Fibroblast of skin of left quadriceps (primary cell): ENCODE data around the gene FAM53A.
"Not testable (repeated sequence)": the region's sequence is repeated elsewhere in the genome, so short reads cannot be mapped to it uniquely, and the experiment has no call there.

Experiments used
- DNase-seq, 2 experiments: peaks; one replicate each; pipeline ENCODE4 v3.0.0-alpha.2; 2013; ENCODE audit warnings: low read depth in 2 of 2

FAM53A gene

GRCh38 chr4:1640716-1641503 lies 43.2 kb downstream of the FAM53A start:
- not testable (repeated sequence) for DNase-seq

GRCh38 chr4:1640190-1640589 lies 43.9 kb downstream of the FAM53A start:
- no peak for DNase-seq

- no peak for DNase-seq
Observed at GRCh38 chr4:1639299-1639868, 44.7 kb downstream of the FAM53A start.

DNA sequence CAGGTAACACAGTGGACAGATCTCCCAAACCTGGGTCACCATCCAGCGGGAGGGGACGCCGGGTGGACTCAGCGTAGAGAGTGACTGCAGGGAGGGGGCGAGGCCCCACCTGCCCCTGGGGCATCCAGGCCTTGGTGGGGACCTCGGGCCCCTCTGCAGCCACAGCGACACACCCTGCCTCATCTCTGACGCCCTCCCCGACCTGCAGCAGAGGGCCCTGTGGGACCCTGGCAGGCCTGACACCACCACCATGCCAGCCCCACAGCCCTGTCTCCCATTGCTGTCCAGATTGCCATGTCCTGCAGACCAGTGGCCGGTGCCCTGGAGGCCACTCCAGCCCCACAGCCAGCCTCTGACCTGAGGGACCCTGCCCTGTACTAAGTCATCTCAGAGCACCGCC lies 45.2 kb downstream of the FAM53A start:
- DNase-seq: no peak

- DNase-seq: no peak
Observed at GRCh38 chr4:1638272-1638598, 45.9 kb downstream of the FAM53A start.

- DNase-seq: no peak
Observed at GRCh38 chr4:1637580-1638271, 46.4 kb downstream of the FAM53A start.

DNA sequence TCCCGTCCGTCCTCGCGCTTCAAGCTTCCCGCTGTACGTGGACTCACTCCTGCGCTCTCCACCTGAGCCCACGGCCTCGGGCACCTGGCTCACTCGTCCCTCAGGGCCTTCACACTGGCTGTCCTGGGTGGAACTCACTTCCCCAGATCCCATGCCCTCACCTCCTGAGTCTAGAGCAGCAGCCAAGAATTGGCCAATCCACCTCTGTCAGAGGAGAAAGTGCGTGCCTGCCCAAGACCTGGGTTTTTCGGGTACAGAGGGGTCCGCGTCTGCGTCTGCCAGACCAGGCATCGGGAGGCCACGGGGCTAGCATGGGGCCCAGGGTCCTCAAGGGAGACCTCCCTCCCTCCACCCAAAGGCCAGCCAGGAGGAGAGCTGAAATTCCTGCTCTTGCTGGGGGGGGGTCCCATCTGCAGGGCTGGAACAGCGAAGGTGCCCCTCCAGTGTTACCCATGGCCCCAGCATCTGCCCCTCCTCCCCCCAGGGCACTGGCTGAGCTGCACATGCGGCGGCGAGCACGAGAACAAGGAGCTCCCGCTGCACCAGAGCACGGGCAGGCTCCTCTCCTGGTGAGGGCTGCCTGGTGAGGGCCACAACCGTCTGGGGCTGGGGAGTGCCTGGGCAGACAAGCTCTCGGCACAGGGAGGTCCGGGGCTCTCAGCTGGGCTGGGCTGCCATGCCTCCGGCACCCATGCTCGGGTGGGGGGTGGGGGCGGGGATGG lies 47.5 kb downstream of the FAM53A start:
- DNase-seq: no peak

GRCh38 chr4:1635464-1635863 lies 48.6 kb downstream of the FAM53A start:
- no peak for DNase-seq

GRCh38 chr4:1633993-1634392 lies 50.1 kb downstream of the FAM53A start:
- no peak for DNase-seq

DNA sequence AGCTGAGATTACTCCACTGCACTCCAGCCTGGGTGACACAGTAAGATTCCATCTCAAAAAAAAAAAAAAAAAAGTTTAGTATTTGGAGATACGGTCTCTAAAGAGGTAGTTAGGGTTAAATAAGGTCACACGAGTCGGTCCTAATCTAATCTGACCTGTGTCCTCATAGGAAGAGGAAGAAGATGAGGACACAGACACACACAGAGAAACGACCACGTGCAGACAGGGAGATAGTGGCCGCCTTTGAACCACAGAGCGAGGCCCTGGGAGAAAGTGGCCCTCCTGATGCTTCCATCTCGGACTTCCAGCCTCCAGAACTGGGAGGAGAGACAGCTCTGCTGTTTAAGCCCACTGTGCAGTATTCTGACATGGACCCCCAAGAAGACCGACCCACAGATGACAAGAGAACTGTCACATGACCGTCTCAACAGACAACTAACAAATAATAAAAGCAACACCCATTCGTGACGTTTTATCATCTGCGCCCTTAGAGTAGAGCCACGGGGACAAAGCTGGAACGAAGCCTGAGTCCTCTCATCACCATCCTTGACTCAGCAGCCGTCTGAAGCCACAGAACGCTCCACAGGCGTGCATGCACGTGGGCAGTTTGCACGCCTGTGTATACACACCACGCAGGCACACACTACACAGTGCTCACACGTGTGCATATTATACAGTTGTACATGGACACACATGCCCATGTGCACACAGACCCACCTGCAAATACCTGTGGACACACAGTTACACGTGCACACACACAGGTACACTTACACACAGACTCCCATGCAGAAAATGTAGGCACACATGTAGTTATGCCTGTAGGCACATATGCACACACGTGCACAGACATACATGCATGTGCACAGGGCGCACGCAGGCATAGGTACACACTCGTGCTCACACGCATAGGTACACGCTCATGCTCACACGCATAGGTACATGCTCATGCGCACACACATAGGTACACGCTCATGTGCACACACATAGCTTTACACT lies 51.7 kb downstream of the FAM53A start:
- DNase-seq: no peak

DNA sequence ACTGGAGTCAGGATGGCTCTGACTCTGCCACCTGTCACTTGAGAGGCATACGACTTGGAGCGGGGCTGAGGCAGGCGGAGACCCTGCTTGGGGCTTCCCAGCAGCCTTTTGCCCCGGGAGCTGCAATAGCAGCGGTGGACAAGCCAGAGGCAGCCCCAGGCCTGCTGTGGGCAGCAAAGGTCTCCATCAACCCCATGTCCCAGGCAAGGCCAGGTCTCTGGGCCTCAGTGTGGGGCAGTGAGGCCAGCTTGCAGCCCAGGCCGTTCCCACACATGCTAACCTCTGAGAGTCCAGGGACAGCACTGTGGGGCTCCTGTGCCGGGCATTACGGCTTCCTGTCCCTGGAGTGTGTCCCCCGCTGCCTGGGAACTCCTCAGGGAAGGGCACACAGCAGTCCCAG lies 53.0 kb downstream of the FAM53A start:
- DNase-seq: no peak

GRCh38 chr4:1630266-1630665 lies 53.8 kb downstream of the FAM53A start:
- DNase-seq: no peak

GRCh38 chr4:1629699-1630083 lies 54.4 kb downstream of the FAM53A start:
- no peak for DNase-seq

DNA sequence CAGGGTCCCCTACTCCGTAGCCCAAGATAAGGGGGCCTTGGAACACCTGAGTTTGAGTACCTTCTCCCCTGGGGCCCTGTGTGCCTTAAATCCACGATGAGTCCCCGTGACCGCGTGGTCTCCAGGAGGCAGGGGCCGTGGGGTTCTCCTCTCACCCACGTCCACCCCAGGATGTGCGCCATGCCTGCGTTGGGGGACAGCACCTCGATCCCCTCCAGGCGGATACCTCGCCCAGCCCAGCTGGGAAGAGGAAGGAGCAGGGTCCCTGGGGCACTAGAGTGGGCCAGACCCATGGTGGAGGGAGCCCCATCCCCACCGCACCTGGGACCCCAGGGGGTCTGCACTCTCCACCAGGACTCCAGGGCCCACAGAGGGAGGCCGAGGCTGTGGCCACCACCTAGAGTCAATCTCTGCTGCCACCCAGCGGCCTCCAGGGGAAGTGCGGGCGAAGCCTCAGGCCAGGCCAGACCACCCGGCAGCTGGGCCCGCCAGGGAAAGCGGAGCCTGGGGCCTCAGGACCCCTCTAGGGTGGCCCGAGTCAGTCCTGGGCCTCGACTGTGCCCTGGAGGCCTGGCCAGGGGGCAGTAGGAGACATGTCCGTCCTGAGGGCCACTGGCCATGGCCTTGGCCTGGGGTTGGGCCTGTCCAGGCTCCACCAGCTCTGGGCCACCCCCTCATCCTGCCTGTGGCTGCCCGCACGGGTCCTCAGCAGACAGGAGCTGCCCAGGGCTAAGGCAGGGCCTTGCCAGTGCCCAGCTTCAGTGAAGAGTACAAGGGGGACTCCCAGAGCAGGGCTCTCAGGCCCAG lies 55.0 kb downstream of the FAM53A start:
- no peak for DNase-seq

- DNase-seq: no peak
Observed at GRCh38 chr4:1627417-1628313, 56.4 kb downstream of the FAM53A start.

DNA sequence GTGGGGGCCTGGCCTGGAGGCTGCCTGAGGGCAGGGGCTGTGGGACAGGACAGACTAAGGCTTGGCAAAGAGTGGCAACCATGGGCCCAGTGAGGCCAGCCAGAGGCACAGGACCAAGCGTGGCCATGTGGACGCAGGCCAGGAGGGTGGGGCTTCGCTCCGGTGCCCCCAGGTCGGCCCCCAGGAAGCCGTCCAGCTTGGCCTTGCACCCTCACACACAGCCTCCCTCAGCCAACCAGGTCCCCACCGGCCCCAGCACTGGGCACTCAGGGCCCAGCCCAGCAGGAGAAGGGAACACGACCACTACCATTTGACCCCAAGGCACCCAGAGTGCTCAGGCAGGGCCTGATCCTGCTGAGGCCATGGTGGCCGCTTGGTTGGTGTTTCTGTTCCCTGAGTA lies 57.2 kb downstream of the FAM53A start:
- no peak for DNase-seq

DNA sequence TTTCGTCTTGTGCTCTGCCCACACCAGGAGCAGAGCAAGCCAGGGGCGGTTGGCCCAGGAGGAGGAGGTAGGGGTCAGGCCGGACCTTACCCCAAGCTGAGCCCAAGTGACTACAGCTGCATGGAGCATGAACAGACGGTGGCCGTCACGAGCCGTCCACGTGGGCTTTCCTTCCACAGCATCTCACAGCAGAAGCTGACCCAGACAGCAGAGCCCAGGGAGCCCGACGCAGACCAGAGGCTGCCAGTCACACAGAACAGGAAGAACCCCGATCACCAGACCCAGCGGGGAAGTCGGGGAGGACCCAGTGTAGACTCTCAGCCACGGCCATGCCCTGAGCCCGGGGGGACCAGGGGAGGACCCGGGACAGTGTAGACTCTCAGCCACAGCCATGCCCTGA lies 58.0 kb downstream of the FAM53A start:
- DNase-seq: no peak

- DNase-seq: no peak
Observed at GRCh38 chr4:1625600-1626138, 58.4 kb downstream of the FAM53A start.

GRCh38 chr4:1624519-1624910 lies 59.6 kb downstream of the FAM53A start:
- DNase-seq: no peak
